Measurements from ENCODE around the gene STAMBPL1.
"Not testable (repeated sequence)": the region's sequence is repeated elsewhere in the genome, so short reads cannot be mapped to it uniquely, and the experiment has no call there.

STAMBPL1 gene

DNA sequence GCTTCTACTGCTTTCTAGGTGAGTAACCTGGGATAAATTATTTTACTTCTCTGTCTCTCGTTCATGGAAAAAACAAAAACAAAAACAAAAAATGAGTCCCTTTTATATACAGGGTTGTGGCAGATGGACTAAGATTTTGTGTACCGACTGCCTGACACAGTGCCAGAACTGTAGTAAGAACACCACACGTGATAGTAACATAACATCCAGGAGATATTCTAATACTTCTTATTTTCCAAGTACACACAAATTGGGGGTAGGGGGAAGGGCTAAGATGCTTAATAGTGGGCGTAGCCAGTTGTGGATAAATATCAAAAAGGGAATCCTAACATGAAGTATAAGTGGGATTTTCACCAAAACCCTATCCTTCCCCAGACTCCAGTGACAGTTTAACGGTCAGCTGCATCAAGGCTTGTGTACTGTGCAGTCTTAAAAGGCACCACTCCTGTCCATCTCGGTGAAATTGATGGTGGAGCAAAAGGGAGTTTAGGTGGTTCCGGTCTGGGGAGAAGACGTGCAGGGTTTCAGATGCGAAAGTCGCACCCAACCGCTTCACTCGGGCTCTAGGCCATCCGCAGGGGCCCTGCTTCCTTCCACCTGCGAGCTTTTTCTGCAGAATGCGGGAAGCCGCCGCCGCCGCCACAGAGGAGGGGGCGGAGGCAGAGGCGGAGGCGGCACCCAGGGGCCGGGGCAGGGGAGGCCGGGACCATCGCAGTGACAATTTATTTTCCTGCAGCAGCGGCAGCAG, at the start of gene STAMBPL1:
Gene STAMBPL1, plus strand, starts transcription at position 712 of the 748 bp plus-strand sequence. CDS start 21,464 bp downstream, outside the sequence.
- DNase-seq: peak; percentile 90

DNA sequence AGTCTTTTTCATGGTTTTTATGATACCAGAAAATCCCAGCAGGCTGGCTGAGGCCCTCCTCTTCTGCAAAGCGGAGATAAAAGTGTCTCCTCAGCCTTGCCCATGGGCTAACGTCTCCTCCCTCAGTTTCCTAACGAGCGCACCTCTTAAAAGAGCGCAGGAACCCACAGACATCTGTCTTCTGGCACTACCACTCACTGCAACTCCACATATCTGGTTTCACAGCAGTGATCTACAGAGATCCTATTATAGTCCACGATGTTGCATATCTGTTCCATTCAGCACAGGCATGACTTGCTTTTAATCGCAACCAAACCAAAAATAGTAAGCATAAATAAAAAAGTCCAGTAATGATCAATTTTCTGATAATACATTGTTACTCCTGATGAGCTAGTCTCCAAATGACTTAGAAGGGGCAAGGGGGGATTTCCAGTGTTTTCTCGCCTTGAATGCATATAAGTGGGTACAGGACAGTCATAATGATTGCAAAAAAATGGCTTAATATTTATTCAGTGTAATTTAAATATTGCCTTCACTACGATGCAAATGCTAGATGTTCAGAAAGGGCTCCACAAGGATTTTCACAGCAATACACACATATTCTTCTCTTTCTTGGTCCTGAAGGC, 49.3 kb upstream of the STAMBPL1 start:
- no peak for DNase-seq

DNA sequence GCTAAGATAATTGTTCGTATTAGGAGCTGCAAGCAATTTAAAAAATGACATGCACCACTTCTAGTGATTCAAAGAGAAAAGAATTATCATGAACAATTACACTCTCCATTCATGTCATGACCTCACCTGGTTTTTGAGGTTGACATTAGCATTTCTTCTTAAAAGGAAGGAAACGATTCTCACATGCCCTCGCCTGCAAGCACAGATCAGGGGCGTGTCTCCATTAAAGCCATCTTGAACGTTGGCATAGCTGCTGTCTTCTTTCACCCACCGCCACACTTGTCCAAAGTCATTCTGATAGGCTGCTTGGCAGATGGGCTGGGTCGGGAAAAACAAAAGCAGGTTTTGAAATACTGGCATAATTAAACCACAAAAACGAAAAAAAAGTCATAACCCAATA, 48.3 kb upstream of the STAMBPL1 start:
- DNase-seq: no peak

DNA sequence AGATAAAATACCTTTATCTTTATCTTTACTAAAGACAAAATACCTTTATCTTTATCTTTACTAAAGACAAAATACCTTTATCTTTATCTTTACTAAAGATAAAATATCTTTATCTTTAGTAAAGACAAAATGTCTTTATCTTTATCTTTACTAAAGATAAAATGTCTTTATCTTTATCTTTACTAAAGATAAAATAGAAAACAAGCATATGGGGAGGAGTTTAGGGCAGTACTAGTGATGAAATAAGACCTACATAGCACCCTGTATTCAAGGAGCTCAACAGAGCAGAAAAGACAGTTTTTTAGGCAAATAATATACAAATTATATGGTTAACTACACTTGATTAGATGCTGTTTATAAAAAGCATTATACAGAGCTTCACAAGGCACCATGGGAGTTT, 47.7 kb upstream of the STAMBPL1 start:
- no peak for DNase-seq

- no peak for DNase-seq
These were observed 46.9 kb upstream of the STAMBPL1 start for GRCh38 chr10:88833156-88833555.

DNA sequence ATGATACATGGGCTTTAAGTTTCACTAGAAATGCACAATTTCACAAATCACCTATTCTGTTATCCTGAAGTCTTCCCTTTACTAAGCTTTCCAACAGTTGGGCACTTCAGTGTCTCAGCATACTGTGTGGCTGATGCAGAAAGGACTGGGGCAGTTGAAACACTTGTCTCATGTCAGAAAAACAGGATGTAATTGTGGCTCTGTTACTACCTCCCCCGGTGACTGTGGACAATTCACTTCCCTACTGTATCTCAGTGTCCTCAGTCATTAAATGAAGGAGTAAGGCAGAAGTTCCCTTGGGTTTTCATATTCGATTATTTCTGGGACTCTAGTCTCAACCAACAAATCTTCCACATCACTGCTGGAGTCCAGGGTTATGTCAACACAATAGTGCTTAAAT, 46.3 kb upstream of the STAMBPL1 start:
- no peak for DNase-seq

DNA sequence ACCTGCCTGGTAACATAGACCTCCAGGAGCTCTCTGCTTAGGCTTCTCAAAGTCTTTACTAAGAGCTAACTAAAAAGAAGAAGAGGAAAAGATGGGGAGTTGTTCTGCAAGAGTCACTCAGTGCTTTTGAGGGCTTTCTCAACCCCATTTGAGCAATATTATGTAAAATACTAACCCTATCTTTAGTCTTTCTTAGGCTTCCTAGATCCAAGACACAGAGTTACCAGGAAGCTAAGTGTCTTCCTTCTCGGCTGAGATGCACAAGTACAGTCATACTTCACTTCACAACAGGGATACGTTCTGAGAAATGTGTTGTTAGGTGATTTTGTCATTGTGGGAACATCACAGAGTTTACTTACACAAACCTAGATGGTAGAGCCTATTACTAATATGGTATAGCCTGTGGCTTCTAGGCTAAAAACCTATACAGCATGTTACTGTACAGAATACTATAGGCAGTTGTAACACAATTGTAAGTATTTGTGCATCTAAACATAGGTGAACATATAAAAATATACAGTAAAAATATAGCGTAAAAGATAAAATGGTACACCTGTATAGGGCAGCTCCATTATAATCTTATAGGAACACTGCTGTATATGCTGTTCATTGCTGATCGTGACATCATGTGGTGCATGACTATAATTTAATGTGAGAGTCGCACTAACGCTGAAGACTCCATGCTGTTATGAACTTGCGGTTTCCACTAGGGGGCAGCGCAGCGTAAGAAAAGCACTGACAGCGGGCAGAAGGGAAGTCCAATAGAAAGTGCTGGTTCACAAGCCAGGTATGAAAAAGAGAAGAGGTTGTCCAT, 44.7 kb upstream of the STAMBPL1 start:
- peak; percentile 91 for DNase-seq

GRCh38 chr10:88835910-88836221, 44.2 kb upstream of the STAMBPL1 start:
- no peak for DNase-seq

- not testable (repeated sequence) for DNase-seq
These were observed 42.4 kb upstream of the STAMBPL1 start for GRCh38 chr10:88837632-88838031.

DNA sequence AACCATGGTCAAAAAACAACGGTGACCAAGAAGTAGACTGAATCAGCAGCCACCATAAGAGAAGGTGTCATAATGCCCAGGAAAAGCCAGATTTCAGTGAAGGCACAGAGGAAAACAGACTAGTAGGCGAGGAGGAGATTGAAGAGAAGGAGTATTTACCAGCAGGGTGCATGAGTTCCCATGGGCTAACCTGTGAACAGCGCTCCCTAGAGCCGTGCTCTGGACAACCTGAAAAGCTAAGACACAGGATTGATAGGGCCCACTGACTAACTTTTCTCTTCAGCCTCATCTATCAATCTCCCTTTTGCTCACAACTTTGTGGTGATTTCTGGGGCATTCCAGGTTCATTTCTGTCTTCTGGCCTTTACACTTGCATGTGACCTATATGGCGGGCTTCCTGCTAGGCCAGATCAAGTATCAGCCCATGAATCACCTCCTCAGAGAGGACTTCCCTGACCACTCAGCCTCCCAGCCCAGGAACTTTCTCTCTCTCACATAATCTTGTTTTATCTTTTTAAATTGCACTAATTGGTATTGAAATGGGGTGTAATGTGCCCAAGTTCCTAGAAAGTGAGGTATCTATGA, 41.2 kb upstream of the STAMBPL1 start:
- no peak for DNase-seq

DNA sequence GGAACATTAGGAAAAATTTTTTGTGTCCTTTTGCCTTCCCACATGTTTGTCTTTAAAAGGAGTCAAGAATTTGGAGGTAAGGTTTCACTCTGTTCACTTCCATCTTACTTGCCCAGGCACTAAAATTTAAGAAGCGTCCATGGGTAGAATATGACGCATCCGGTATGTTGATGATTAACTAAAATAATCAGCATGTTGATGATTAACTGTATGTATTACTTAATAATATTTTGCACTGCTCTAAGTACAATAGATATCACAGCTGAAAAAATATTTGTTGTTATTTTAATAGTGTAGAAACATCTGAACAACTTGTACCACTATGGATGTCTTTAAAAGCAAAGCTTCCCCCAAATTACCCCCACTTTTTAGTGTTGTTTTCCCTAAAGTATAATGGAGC, 39.9 kb upstream of the STAMBPL1 start:
- DNase-seq: no peak

- no peak for DNase-seq
These were observed 39.2 kb upstream of the STAMBPL1 start for GRCh38 chr10:88840881-88841280.

DNA sequence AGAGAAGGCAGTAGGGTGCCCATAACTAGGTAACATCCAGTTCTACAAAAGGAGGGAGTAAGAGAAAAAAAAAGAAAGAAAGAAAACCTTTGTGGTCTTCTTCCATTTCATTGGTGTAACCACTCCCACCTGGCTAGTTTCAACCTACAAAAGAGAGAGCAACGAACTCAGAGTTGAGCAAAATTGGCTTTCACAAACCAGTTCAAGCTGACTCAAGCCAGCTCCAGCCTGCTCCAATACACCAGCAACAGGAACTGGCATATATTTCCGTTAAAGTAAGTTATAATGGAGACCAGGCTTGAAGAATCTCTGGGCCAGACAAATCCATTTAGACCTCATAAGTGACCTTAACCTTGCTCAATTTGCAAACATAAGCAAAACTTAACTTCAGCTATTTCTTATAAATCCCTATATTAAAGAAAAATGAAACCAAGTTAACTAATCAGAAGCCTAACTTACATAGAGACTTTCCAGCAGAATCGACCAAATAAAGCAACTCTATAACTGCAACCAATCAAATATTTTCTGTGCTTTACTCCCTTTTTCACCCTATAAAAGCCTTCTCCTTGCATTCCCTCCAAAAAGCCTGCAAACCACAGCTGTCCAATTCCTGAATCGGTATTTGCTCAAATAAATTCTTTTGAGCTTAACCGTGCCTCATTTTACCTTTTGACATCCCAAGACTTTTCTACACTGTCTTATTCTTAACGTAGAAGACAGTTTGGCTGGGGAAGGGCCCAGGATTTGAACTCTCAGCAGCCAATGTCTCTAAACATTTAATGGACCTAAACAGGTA, 38.5 kb upstream of the STAMBPL1 start:
- DNase-seq: no peak

DNA sequence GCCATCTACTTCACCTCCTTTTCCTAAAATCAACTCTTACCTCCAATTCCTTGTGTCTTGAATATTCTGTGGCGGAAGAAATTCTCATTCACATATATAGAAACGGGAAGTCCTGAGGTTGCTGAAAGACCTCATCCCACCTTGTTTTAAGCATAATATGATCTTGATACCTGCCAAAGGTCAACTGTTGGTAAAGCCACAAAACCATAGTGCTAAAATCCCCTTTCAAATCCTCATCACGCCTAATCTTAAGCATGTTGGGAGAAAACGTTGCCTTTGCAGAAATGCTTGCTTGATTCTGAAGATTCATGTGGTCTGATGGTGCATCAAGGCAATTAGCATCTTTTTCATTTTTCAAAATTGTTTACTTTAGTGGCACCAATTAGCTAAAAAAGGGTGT, 36.9 kb upstream of the STAMBPL1 start:
- DNase-seq: no peak

DNA sequence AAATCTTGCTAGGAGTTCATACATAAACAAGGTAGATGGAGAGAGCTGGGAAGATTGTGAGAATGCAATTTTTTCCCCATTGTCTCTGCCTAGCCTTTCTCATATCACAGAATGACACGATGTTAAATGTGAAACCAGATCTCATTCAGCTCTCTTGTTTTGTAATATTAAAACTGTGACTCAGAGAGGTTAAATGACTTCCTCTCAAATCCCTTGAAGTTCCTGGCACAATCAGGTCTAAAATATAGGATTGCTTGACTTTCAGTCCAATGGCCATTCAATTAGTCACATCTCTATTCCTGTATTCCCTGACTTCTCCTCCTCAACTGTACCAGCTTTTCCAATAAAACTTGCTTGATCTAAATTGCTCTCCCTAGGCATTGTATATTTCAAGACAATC, 31.5 kb upstream of the STAMBPL1 start:
- peak; percentile 44 for DNase-seq

DNA sequence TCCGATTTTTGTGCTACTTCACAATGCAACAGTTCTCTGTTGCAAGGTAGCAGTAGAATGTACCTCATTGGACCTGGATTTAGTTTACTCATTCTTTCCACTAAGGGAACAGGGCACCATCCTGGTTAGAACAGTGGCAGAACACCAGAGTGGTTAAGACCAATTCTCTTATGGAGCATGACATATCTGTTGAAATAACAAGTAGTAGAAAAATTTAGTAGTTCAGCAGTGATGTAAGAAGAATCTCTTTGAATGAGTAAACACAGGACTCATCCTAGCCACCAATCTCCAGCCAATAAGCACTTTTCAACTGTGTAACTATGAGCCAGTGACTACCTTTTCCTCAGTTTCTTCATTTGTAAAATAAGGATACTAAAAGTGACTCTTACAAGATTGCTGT, 30.8 kb upstream of the STAMBPL1 start:
- no peak for DNase-seq

DNA sequence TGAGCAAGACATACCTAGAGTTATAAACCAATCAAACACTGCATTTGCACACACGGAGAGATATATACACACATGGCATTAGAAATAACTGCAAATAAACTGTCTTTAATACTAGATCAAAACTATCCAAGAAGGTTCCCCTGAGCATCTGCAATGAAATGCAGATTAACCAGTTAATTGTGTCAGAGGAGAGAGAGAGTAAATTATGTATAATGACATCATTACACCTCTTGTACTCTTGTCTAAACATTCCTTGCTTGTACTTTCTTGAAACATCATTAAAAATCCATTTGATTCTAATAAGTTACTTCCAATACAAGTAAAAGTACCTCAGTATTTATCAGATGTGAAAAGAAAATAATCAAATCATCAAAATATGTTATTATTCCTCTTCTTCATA, 29.3 kb upstream of the STAMBPL1 start:
- DNase-seq: peak; percentile 17

DNA sequence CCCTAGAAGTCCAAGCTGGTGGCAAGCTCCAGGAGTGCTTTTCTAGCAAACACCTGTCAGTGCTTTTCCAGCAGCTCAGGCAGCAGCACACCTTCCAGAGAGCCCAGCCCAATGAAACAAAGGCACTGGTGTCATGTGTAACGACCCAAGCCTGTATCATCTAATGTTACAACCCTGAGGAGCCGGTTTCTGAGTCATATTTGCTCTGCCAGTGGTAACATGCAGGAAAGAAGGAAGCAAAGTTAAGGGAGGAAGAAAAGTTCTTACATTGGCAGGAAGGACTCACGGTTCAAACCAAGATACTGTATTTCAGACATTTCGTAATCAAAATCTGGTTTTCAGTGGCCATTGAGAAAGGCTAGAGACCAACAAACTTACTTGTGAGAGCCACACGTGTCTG, 28.3 kb upstream of the STAMBPL1 start, which contains the start of gene ANKRD22:
Gene ANKRD22, minus strand, starts transcription at position 139 of the 400 bp plus-strand sequence. CDS start 237 bp downstream, outside the sequence.
- peak; percentile 97 for DNase-seq

DNA sequence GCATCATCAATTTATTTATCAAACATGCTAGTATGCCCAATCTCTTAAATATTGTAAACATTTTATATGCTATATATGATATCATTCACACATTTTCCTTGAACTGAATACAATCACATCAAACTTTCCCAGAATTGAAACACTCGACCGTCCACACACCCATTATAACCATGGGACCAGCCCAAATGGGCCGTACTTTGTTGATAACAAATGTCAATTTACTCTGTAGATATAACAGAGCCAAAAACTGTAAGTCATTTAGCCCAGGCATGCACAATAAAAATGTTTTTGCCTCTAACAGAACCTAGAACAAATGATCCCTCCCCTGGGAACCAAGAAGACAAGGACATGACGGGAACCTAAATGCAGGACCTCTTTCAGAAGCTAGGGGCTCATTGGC, 27.7 kb upstream of the STAMBPL1 start:
- DNase-seq: no peak

DNA sequence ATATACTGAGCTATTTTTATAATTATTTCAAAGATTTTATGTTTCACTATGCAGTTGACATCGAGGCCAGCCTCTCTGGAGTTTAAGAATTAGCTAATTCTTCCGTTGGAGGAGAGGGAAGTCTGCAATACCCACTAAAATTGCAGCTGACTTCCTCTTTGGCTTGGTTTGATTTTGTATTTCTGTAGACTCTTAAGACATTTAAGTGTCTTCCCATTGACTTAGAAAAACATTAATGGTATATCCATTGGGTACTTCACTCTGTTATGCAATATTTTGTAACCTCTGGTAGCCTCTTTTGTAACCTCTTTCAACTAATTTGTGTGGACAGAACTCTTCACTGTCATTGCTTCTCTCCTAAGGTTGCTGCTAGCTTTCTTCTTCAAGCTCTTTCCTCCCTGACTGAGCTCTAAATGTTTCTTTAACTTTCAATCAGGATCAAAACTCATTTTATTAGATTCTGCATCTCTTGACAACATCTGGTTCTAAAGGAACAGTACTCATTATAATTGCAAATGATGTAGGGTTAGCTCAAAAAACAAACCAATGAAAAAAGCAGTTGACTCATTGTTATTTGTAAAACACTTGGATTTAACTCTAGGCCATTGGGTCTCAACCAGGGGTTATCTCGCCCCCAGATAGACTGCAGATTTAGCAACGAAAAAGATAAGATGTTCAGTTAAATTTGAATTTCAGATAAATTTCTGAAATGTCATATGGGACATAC, 26.7 kb upstream of the STAMBPL1 start:
- DNase-seq: no peak

- DNase-seq: no peak
These were observed 25.4 kb upstream of the STAMBPL1 start for GRCh38 chr10:88854684-88855083.

GRCh38 chr10:88857831-88858230, 22.2 kb upstream of the STAMBPL1 start:
- DNase-seq: no peak

Data from DMS53 (cell line).